ENCODE data around the gene EYA4.
"Not testable (repeated sequence)": the region's sequence is repeated elsewhere in the genome, so short reads cannot be mapped to it uniquely, and the experiment has no call there.

DNA sequence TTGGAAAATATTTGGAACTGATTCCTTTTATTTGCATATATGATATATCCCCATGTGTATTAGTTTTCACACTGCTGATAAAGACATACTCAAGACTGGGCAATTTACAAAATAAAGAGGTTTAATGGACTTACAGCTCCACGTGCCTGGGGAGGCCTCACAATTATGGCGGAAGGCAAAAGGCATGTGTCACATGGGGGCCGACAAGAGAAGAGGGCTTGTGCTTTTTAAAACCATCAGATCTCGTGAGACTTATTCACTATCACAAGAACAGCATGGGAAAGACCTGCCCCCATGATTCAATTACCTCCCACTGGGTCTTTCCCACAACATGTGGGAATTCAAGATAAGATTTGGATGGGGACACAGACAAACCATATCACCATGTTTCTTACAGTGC is 156.4 kb downstream of the EYA4 start:
- TF ChIP-seq, protein P1, sequence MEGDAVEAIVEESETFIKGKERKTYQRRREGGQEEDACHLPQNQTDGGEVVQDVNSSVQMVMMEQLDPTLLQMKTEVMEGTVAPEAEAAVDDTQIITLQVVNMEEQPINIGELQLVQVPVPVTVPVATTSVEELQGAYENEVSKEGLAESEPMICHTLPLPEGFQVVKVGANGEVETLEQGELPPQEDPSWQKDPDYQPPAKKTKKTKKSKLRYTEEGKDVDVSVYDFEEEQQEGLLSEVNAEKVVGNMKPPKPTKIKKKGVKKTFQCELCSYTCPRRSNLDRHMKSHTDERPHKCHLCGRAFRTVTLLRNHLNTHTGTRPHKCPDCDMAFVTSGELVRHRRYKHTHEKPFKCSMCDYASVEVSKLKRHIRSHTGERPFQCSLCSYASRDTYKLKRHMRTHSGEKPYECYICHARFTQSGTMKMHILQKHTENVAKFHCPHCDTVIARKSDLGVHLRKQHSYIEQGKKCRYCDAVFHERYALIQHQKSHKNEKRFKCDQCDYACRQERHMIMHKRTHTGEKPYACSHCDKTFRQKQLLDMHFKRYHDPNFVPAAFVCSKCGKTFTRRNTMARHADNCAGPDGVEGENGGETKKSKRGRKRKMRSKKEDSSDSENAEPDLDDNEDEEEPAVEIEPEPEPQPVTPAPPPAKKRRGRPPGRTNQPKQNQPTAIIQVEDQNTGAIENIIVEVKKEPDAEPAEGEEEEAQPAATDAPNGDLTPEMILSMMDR (IDR thresholded peaks at IDR 0.05) = not testable (repeated sequence)
- TF ChIP-seq ZFX (IDR thresholded peaks at IDR 0.05; ENCODE audit: borderline replicate concordance) = not testable (repeated sequence)

Data from 22Rv1 (cell line).